ENCODE measurements around the gene FAM120AOS. TPM values are rescaled to one million over a fixed set of nuclear protein-coding genes. Genes with fewer than 3 reads are reported as not detected.
A peak's percentile ranks its signal among the peaks of the same experiment; 100 is the strongest.

Gene FAM120AOS
- total and polyA plus RNA-seq, 12 donors, result 21.1 to 39.9 (median 31.5) TPM

GRCh38 chr9:93463638-93464248 is 10.4 kb upstream of the FAM120AOS start:
- WGBS, 2 donors, result 94 to 96% methylated on average over 4 of the region's 4 CpGs
- DNase-seq, result no peak
- no peak for TF ChIP-seq CTCF (IDR thresholded peaks at IDR 0.05)
- Histone ChIP-seq H3K4me3 (no peak overlapping the region), H3K27me3 (no peaks in the 10 kb centered on the region), H3K4me1 (peaks cover 8 to 97% (median 74%) of the 10 kb centered on the region in 9 donors), H3K27ac (peak overlapping the region in 2 of 10 donors; percentile 57 to 75), H3K9me3 (no peaks in the 10 kb centered on the region), H3K36me3 (no peaks in the 10 kb centered on the region)
- no peak for ATAC-seq
- intact Hi-C loops (cut with DNase I), result no loop called here

GRCh38 chr9:93461821-93462220 is 8.4 kb upstream of the FAM120AOS start:
- TF ChIP-seq CTCF (IDR thresholded peaks at IDR 0.05), result no peak
- no peaks in the 10 kb centered on the region for H3K9me3 ChIP-seq
- H3K36me3 ChIP-seq, result peaks cover 0 to 4% (median 0%) of the 10 kb centered on the region in 9 donors
- 75 to 78% methylated on average over 2 of the region's 2 CpGs for WGBS, 2 donors
- H3K4me3 ChIP-seq, result no peak overlapping the region
- H3K4me1 ChIP-seq, result peaks cover 13 to 97% (median 72%) of the 10 kb centered on the region in 9 donors
- intact Hi-C loops (cut with DNase I), result no loop called here
- ATAC-seq, result no peak
- DNase-seq, result no peak
- no peaks in the 10 kb centered on the region for H3K27me3 ChIP-seq
- peak overlapping the region in 1 of 10 donors; percentile 9 for H3K27ac ChIP-seq

- Histone ChIP-seq H3K4me3 (no peak overlapping the region), H3K36me3 (peaks cover 0 to 4% (median 0%) of the 10 kb centered on the region in 9 donors), H3K9me3 (no peaks in the 10 kb centered on the region), H3K27ac (peak overlapping the region in 1 of 10 donors; percentile 63), H3K27me3 (no peaks in the 10 kb centered on the region), H3K4me1 (peaks cover 13 to 97% (median 72%) of the 10 kb centered on the region in 9 donors)
- TF ChIP-seq CTCF (IDR thresholded peaks at IDR 0.05), result no peak
- 94 to 98% methylated on average over 1 of the region's 1 CpG for WGBS, 2 donors
- ATAC-seq (no peak), DNase-seq (no peak)
- intact Hi-C loops (cut with DNase I), result no loop called here
These were observed 8.0 kb upstream of the FAM120AOS start for GRCh38 chr9:93461414-93461743.

GRCh38 chr9:93460689-93461413 is 7.5 kb upstream of the FAM120AOS start:
- no peaks in the 10 kb centered on the region for H3K9me3 ChIP-seq
- H3K36me3 ChIP-seq, result peaks cover 0 to 4% (median 0%) of the 10 kb centered on the region in 9 donors
- no peak for TF ChIP-seq CTCF (IDR thresholded peaks at IDR 0.05)
- DNase-seq (no peak), ATAC-seq (no peak)
- H3K27ac ChIP-seq, result peak overlapping the region in 2 of 10 donors; percentile 13 to 63
- WGBS, 2 donors, result 91 to 92% methylated on average over 3 of the region's 3 CpGs
- H3K4me1 ChIP-seq, result peaks cover 15 to 97% (median 72%) of the 10 kb centered on the region in 9 donors
- H3K27me3 ChIP-seq, result no peaks in the 10 kb centered on the region
- no peak overlapping the region for H3K4me3 ChIP-seq
- intact Hi-C loops (cut with DNase I), result no loop called here
